IMR-90 (cell line): ENCODE measurements around the gene ACTR3C. TPM values are rescaled to one million over a fixed set of nuclear protein-coding genes. Genes with fewer than 3 reads are reported as not detected.
"Not testable (repeated sequence)": the region's sequence is repeated elsewhere in the genome, so short reads cannot be mapped to it uniquely, and the experiment has no call there.

ENCODE experiments used
- ATAC-seq: fragments of 200-7000 bp; cut with Tn5 transposase; 2 replicates; pipeline ENCODE4 v1.9.1; 2020; ENCODE audit warnings: low read depth, mild to moderate bottlenecking, moderate library complexity
- BruUV-seq: library from RNA; stranded (reverse); fragments of 400-500 nt; replicated peaks from 2 replicates; lab custom pipeline; 2021; lab: Mats Ljungman, UMichigan
- CTCF ChIA-PET: fragments of 300-600 bp; formaldehyde crosslinking; extraction: SDS; loops from one replicate; lab custom pipeline; 2021; ENCODE audit warnings: antibody characterized with exemption; lab: Yijun Ruan, JAX
- POLR2A ChIA-PET: fragments of 300-600 bp; sonication (Branson Sonifier 250); formaldehyde crosslinking; loops from one replicate; lab custom pipeline; 2022; ENCODE audit warnings: antibody characterized with exemption; ENCODE audit not compliant: unreplicated experiment; lab: Charles Lee
- DNase-seq: peaks from one replicate; pipeline ENCODE4 v3.0.0; 2013
- H2AFZ ChIP-seq: replicated peaks from 2 replicates; pipeline ENCODE3; 2013; ENCODE audit warnings: low read length, mild to moderate bottlenecking; ENCODE audit not compliant: poor library complexity
- H2AK5ac ChIP-seq: 2 replicates; pipeline ENCODE4 v1.6.1; 2013; ENCODE audit warnings: low read depth, low read length, inconsistent platforms
- H2AK9ac ChIP-seq: replicated peaks from 2 replicates; pipeline ENCODE3; 2013; ENCODE audit warnings: mild to moderate bottlenecking, low read depth, low read length, moderate library complexity; ENCODE audit not compliant: poor library complexity
- H2BK120ac ChIP-seq: 2 replicates; pipeline ENCODE4 v1.6.1; 2013; ENCODE audit warnings: low read depth, low read length, inconsistent platforms
- H2BK15ac ChIP-seq: 3 replicates; pipeline ENCODE4 v1.6.1; 2013; ENCODE audit warnings: low read depth, low read length, inconsistent platforms
- H2BK20ac ChIP-seq: 2 replicates; pipeline ENCODE4 v1.6.1; 2013; ENCODE audit warnings: low read depth, mild to moderate bottlenecking, inconsistent platforms, low read length, moderate library complexity
- H2BK5ac ChIP-seq: 2 replicates; pipeline ENCODE4 v1.6.1; 2013; ENCODE audit warnings: mild to moderate bottlenecking, low read depth, low read length, inconsistent platforms; ENCODE audit not compliant: poor library complexity, severe bottlenecking
- H3K14ac ChIP-seq: replicated peaks from 2 replicates; pipeline ENCODE4 v1.6.1; 2013; ENCODE audit warnings: low read depth, low read length, inconsistent platforms
- H3K18ac ChIP-seq: 2 replicates; pipeline ENCODE4 v1.6.1; 2013; ENCODE audit warnings: low read depth, low read length, control low read depth
- H3K23ac ChIP-seq: 2 replicates; pipeline ENCODE4 v1.6.1; 2013; ENCODE audit warnings: low read depth, low read length, inconsistent platforms
- H3K27ac ChIP-seq: 2 replicates; pipeline ENCODE4 v1.5.1; 2013; ENCODE audit warnings: mild to moderate bottlenecking, control low read depth, low read length; ENCODE audit not compliant: insufficient read depth
- H3K27me3 ChIP-seq: 2 replicates; pipeline ENCODE4 v1.6.1; 2013; ENCODE audit warnings: low read length; ENCODE audit not compliant: control insufficient read depth, insufficient read depth
- H3K36me3 ChIP-seq: 2 replicates; pipeline ENCODE4 v1.6.1; 2013; ENCODE audit warnings: low read length, mixed read lengths; ENCODE audit not compliant: control insufficient read depth, insufficient read depth
- H3K4ac ChIP-seq: 2 replicates; pipeline ENCODE4 v1.6.1; 2013; ENCODE audit warnings: low read depth, low read length, inconsistent platforms
- H3K4me1 ChIP-seq: 2 replicates; pipeline ENCODE4 v1.6.1; 2013; ENCODE audit warnings: low read length, mixed read lengths; ENCODE audit not compliant: control insufficient read depth, insufficient read depth
- H3K4me2 ChIP-seq: 2 replicates; pipeline ENCODE4 v1.6.1; 2013; ENCODE audit warnings: low read depth, mild to moderate bottlenecking, control low read depth, low read length, moderate library complexity
- H3K4me3 ChIP-seq: 2 replicates; pipeline ENCODE4 v1.5.1; 2013; ENCODE audit warnings: low read depth, mild to moderate bottlenecking, control low read depth, low read length, moderate library complexity; ENCODE audit not compliant: insufficient read depth
- H3K56ac ChIP-seq: 2 replicates; pipeline ENCODE4 v1.6.1; 2013; ENCODE audit warnings: low read length, inconsistent platforms; ENCODE audit not compliant: insufficient read depth; ENCODE audit errors: extremely low read depth
- H3K79me1 ChIP-seq, 2 experiments: 2 replicates each; pipeline ENCODE4 v1.6.1; 2013; ENCODE audit warnings: low read length in 2 of 2, inconsistent platforms in 1 of 2, low read depth in 1 of 2
- H3K9ac ChIP-seq: 2 replicates; pipeline ENCODE4 v1.6.1; 2013; ENCODE audit warnings: low read depth, low read length, control low read depth
- H3K9me1 ChIP-seq: 2 replicates; pipeline ENCODE4 v1.6.1; 2013; ENCODE audit warnings: low read length, inconsistent platforms; ENCODE audit not compliant: insufficient read depth
- H3K9me3 ChIP-seq: 2 replicates; pipeline ENCODE4 v1.6.1; 2013; ENCODE audit warnings: low read length; ENCODE audit not compliant: control insufficient read depth, insufficient read depth
- H4K20me1 ChIP-seq: 2 replicates; pipeline ENCODE4 v1.6.1; 2013; ENCODE audit warnings: low read length, inconsistent platforms; ENCODE audit not compliant: insufficient read depth
- H4K5ac ChIP-seq: 2 replicates; pipeline ENCODE4 v1.6.1; 2013; ENCODE audit warnings: mild to moderate bottlenecking, low read depth, low read length, control low read depth
- H4K8ac ChIP-seq, 2 experiments: 2 replicates each; pipeline ENCODE4 v1.6.1; 2013; ENCODE audit warnings: low read depth in 2 of 2, low read length in 2 of 2, control low read depth in 1 of 2, inconsistent platforms in 1 of 2
- H4K91ac ChIP-seq: 2 replicates; pipeline ENCODE4 v1.6.1; 2013; ENCODE audit warnings: low read depth, low read length, inconsistent platforms; ENCODE audit not compliant: insufficient read depth
- WGBS, 2 experiments: methylation state at CpG; one replicate each; pipeline versions ENCODE4 v1.1.5 to v1.1.7; 2013; ENCODE audit warnings: missing lambda C conversion rate in 2 of 2; ENCODE audit not compliant: insufficient read length in 1 of 2; ENCODE audit errors: extremely low coverage in 2 of 2; 5-methylcytosine and 5-hydroxymethylcytosine counted together
- dilution Hi-C: fragments of 300-500 bp; cut with HindIII; formaldehyde crosslinking; loops from one replicate; pipeline ENCODE4 v1.14.3; 2018; ENCODE audit warnings: low sequenced_read_pairs; ENCODE audit not compliant: unreplicated experiment
- in situ Hi-C: fragments of 300-500 bp; cut with MboI; formaldehyde crosslinking; loops from 3 replicates; pipeline ENCODE4 v1.14.3; 2019; ENCODE audit warnings: low sequenced_read_pairs, inconsistent platforms, mixed read lengths
- intact Hi-C: fragments of 100-400 bp; cut with micrococcal nuclease; formaldehyde crosslinking; loops from 2 replicates; pipeline ENCODE4 v1.10.0; 2022
- polyA plus RNA-seq, 3 experiments: library from polyadenylated mRNA; depleted of rRNA; stranded (reverse); fragments of >200 nt; gene quantifications; 2 replicates each; pipeline ENCODE4 v1.2.3, GENCODE V29; 2012; ENCODE audit warnings: low replicate concordance in 1 of 3
- total RNA-seq: library from RNA; depleted of rRNA; stranded (reverse); fragments of >200 nt; gene quantifications from 2 replicates; pipeline ENCODE4 v1.2.3, GENCODE V29; 2012

Gene ACTR3C
- total and polyA plus RNA-seq, 2 of the 4 experiments (the other 2 are of a cell fraction): not detected

DNA sequence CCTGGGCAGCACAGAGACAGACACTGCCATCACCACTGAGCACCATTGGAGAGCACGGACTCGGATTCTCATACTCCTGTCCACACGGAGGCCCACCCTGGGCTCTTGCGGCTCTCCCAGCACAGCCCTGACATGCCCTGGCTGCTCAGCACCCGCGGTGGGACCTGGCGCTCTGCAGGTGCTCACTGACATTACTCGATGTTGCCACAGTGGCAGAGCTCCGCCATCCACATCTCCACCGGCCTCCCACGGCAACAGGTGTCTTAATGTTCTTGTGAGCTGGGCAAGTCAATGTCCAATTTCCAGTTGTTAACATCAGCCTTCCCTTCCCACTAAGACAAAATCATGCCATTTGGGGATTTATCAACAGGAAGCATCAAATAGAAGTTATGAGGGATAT, 45.0 kb downstream of the ACTR3C start:
- H4K5ac ChIP-seq, intact Hi-C loops, H4K8ac ChIP-seq, H2BK5ac ChIP-seq, H3K79me1 ChIP-seq, H3K14ac ChIP-seq, H3K36me3 ChIP-seq, DNase-seq, H3K56ac ChIP-seq, H3K4me1 ChIP-seq, BruUV-seq, H3K4me3 ChIP-seq, POLR2A ChIA-PET, H3K27me3 ChIP-seq, H3K27ac ChIP-seq, H3K9me1 ChIP-seq, H2AK9ac ChIP-seq, H3K18ac ChIP-seq, H3K4me2 ChIP-seq, H3K23ac ChIP-seq, H4K20me1 ChIP-seq, H2BK20ac ChIP-seq, H3K4ac ChIP-seq, H4K91ac ChIP-seq, H2BK15ac ChIP-seq, H3K9me3 ChIP-seq, ATAC-seq, dilution Hi-C loops, CTCF ChIA-PET, H2BK120ac ChIP-seq, in situ Hi-C loops, H3K9ac ChIP-seq, H2AK5ac ChIP-seq, H2AFZ ChIP-seq: not testable (repeated sequence)
- no CpG with 5 or more reads among the region's 11 CpGs for WGBS, 2 experiments
